BE2C (cell line): ENCODE measurements around the gene MAP3K21.

Source experiments
- DNase-seq: peaks from one replicate; pipeline ENCODE4 v3.0.0-alpha.2; 2020
- H3K27me3 ChIP-seq: fragments of 250-450 bp; sonication (Bioruptor Pico); 2 replicates; pipeline ENCODE4 v1.5.1; 2020; ENCODE audit warnings: mild to moderate bottlenecking
- H3K36me3 ChIP-seq: fragments of 250-450 bp; sonication (Bioruptor Pico); 2 replicates; pipeline ENCODE4 v1.5.1; 2020; ENCODE audit warnings: mild to moderate bottlenecking
- H3K4me1 ChIP-seq: fragments of 250-450 bp; sonication (Bioruptor Pico); 2 replicates; pipeline ENCODE4 v1.5.1; 2020
- H3K4me3 ChIP-seq: 2 replicates; pipeline ENCODE4 v1.5.1; 2011; ENCODE audit warnings: low read depth, low read length
- H3K9me3 ChIP-seq: fragments of 250-450 bp; sonication (Bioruptor Pico); 2 replicates; pipeline ENCODE4 v1.5.1; 2020
- CTCF ChIP-seq: IDR thresholded peaks from 2 replicates; pipeline ENCODE4 v1.5.1; 2012; ENCODE audit warnings: mild to moderate bottlenecking, low read depth, low read length

The MAP3K21 gene

GRCh38 chr1:233381806-233382205 is 54.3 kb downstream of the MAP3K21 start:
- no peak for DNase-seq
- Histone ChIP-seq H3K36me3 (no peaks in the 10 kb centered on the region), H3K9me3 (no peaks in the 10 kb centered on the region), H3K27me3 (no peaks in the 10 kb centered on the region), H3K4me3 (no peak overlapping the region), H3K4me1 (no peaks in the 10 kb centered on the region)
- no peak for TF ChIP-seq CTCF

- Histone ChIP-seq H3K4me1 (no peaks in the 10 kb centered on the region), H3K36me3 (no peaks in the 10 kb centered on the region), H3K9me3 (no peaks in the 10 kb centered on the region), H3K27me3 (no peaks in the 10 kb centered on the region), H3K4me3 (no peak overlapping the region)
- TF ChIP-seq CTCF: no peak
- DNase-seq: no peak
Measured at GRCh38 chr1:233383984-233384383, 56.5 kb downstream of the MAP3K21 start.

- Histone ChIP-seq H3K4me3 (no peak overlapping the region), H3K4me1 (no peaks in the 10 kb centered on the region), H3K36me3 (no peaks in the 10 kb centered on the region), H3K27me3 (0 out of 2 replicates have a peak, but pooled peaks cover 2% of the 10 kb centered on the region), H3K9me3 (no peaks in the 10 kb centered on the region)
- no peak for DNase-seq
- no peak for TF ChIP-seq CTCF
Measured at GRCh38 chr1:233386336-233386735, 58.8 kb downstream of the MAP3K21 start.

GRCh38 chr1:233387585-233387984 is 60.1 kb downstream of the MAP3K21 start:
- TF ChIP-seq CTCF: no peak
- 0 out of 2 replicates have a peak, but pooled peaks cover 4% of the 10 kb centered on the region for H3K27me3 ChIP-seq
- H3K4me1 ChIP-seq: no peaks in the 10 kb centered on the region
- DNase-seq: no peak
- no peak overlapping the region for H3K4me3 ChIP-seq
- no peaks in the 10 kb centered on the region for H3K9me3 ChIP-seq
- H3K36me3 ChIP-seq: no peaks in the 10 kb centered on the region

GRCh38 chr1:233389169-233389568 is 61.6 kb downstream of the MAP3K21 start:
- TF ChIP-seq CTCF: no peak
- DNase-seq: no peak
- no peaks in the 10 kb centered on the region for H3K4me1 ChIP-seq
- H3K27me3 ChIP-seq: peaks cover 4% of the 10 kb centered on the region; the same call in 1 of the 2 replicates
- no peaks in the 10 kb centered on the region for H3K9me3 ChIP-seq
- H3K36me3 ChIP-seq: no peaks in the 10 kb centered on the region
- H3K4me3 ChIP-seq: no peak overlapping the region

GRCh38 chr1:233389893-233390292 is 62.4 kb downstream of the MAP3K21 start:
- TF ChIP-seq CTCF: no peak
- Histone ChIP-seq H3K36me3 (no peaks in the 10 kb centered on the region), H3K9me3 (no peaks in the 10 kb centered on the region), H3K4me1 (no peaks in the 10 kb centered on the region), H3K27me3 (peaks cover 4% of the 10 kb centered on the region; the same call in 1 of the 2 replicates), H3K4me3 (no peak overlapping the region)
- no peak for DNase-seq
